Choroid plexus epithelial cell (primary cell): ENCODE measurements around the gene KCNIP1.

ENCODE experiments used
- DNase-seq: peaks from one replicate; pipeline ENCODE4 v3.0.0-alpha.2; 2010; ENCODE audit warnings: low read depth
- H3K4me3 ChIP-seq: 2 replicates; pipeline ENCODE4 v1.5.1; 2011; ENCODE audit warnings: low read depth, mild to moderate bottlenecking, control low read depth, low read length, moderate library complexity
- CTCF ChIP-seq: conservative IDR thresholded peaks from 2 replicates; pipeline ENCODE4 v1.5.1; 2011; ENCODE audit warnings: low read depth, mild to moderate bottlenecking, control low read depth, inconsistent platforms, low read length, moderate library complexity

Gene KCNIP1

GRCh38 chr5:170489199-170489598, 14.6 kb upstream of the KCNIP1 start:
- no peak overlapping the region for H3K4me3 ChIP-seq
- TF ChIP-seq CTCF: no peak
- DNase-seq: no peak

DNA sequence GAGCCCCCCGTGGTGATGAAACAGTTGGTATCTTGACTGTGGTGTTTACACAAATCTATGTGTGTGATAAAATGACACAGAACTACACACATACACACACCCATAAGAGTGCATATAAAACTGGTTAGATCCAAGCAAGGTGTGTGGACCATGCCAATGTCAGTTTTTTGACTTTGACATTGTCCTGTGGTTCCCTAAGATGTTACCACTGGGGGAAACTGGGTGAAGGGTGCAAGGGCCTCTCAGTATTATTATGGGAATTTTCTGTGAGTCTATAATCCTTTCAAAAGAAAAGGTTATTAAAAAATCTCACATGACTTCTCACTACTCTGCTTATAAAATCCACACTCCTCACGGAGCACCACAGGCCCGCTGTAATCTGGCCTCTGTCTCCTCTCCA, 13.4 kb upstream of the KCNIP1 start:
- no peak overlapping the region for H3K4me3 ChIP-seq
- DNase-seq: no peak
- no peak for TF ChIP-seq CTCF

DNA sequence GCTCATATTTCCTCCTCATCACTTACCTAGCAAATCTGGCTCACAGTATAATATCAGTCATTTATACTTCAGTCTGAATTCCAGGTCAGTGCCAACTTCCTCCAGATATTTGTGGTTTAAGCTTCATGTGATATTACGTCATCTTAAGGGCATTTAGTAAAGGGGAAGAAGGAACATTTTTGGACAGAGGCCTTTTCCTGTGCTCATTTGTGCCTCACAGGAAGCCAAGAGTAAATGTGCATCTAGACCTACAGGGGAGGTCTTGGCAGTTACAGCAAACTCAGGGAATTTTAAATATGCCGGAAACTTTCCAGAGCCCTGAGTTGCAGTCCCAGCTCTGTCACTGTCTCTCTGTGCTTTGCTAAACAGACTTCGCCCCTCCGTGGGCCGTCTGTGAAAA, 12.3 kb upstream of the KCNIP1 start:
- peak; percentile 89 for DNase-seq
- no peak for TF ChIP-seq CTCF

DNA sequence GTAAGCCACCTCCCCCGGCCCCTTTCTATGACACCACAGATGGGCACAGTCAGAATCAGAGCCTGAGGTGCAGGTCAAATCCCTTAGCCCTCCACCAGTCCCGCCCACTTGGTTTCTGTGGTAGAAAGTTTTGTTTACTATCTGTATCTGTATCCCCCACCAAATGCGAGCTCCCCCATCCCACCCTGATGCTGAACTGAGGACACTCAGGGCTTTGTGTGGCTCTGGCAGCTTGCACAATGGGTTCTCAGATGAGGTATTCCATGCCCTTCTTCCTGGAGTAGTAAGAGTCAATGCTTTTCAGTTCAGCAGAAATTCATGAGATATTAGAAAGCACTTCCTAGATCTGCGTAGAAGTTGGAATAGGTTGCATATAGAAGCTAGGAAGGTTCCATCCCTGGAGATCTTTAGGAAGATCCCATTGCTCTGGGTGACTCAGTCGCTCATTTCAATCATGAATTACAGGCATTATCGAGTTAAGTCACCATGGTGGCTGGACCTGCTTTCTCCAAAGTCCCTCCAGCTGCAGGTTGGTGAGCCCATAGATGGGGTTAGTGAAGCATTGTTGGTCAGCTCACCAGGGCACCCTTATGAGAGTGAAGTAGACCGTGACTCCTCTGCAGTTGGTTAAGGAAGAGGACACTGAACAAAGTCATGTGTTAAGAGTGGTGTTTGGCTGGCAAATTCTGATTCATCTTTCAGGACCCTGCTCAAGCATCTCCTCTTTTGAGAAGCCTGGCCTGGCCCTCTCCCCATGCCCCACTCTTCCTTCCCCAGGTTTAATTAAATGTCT, 10.6 kb upstream of the KCNIP1 start:
- TF ChIP-seq CTCF: no peak
- H3K4me3 ChIP-seq: no peak overlapping the region
- DNase-seq: no peak

More for the DNA sequence above, 12.3 kb upstream of the KCNIP1 start:
- H3K4me3 ChIP-seq: no peak overlapping the region

GRCh38 chr5:170494041-170494440, 9.8 kb upstream of the KCNIP1 start:
- no peak for TF ChIP-seq CTCF
- no peak overlapping the region for H3K4me3 ChIP-seq
- DNase-seq: no peak

DNA sequence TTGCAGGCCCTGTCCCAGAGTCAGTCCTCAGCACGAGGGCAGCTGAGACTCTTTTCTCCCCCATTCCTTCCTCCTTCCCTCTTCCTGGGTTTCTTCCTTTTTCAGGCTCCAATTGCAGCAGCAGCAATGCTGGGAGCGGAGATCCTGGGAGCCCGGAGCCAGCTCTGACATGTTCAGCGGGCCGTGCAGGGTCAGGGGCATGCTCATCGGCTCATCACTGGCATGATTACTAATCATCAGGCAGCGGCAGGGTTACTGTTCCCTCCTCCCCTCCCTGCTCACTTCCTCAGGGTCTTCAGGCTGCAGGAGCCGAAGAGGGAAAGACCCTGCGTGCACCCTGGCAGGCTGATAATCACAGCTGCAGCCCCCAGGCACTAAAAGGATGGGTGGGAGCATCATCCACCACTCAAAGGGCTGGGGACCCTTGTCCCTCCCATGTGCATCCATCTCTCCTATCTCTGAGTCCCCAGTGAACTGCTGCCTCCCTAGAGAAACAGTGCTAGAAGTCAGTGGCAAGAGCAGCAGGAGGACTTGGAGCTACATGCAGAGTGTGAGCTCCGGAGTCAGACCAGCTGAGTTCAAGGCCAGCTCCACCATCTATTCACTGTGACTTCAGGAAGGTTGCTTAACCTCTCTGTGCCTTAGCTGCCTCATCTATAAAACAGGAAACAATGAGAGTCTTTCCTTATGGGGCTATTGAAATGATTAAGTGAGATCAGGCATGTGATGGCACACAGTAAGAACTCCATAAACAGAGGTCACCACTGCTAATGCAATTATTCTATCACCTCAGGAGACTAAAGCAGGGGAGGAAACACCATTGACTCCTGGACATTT, 7.8 kb upstream of the KCNIP1 start:
- no peak for TF ChIP-seq CTCF
- no peak overlapping the region for H3K4me3 ChIP-seq
- DNase-seq: no peak
